NCI-H2171 treated with DMSO at 0.1 percent for 48 hours (cell line): ENCODE results near the gene KCNA10.
A peak's percentile ranks its signal among the peaks of the same experiment; 100 is the strongest.
"Not testable (repeated sequence)": the region's sequence is repeated elsewhere in the genome, so short reads cannot be mapped to it uniquely, and the experiment has no call there.

Source experiments
- DNase-seq: peaks from one replicate; lab custom pipeline; 2025; lab: John Stamatoyannopoulos, UW

KCNA10 gene

DNA sequence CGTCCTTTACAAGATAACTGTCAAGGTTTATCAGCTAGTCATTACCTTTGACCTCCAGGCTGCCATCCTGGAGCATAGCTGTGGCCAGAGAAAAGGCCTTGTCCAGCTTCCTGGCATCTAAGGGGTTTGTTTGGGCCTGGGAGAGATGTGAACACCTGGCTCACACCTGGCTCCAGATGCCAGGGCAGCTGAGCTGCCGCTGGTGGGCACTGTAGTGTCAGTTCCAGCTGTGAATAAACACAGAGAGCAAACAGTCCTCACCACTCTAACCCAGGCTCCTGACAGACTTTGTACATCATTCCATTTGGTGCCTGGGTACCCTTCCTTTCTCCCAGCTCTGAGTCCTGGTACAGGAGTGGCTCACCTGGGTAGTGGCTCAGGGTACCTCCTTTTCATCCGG lies 14.3 kb upstream of the KCNA10 start:
- DNase-seq: no peak

DNA sequence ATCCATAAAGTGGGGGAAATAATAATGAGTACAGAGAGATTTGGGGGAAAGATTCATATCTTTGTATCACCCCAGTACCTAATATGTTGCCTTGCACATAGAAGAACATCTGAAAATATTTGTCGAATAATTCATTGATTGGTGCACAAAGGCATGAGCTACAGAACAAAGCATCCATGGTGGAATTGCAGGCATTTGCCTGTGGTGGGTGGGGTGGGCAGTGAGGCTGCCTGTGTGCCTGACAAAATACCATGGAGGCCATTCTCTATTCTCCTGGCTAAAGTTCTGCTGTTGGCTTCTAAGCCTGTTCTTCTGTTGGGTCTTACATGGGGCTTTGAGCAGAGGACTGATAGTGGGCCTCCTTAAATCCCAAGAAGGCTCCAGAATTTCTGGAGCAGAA lies 10.0 kb upstream of the KCNA10 start:
- no peak for DNase-seq

DNA sequence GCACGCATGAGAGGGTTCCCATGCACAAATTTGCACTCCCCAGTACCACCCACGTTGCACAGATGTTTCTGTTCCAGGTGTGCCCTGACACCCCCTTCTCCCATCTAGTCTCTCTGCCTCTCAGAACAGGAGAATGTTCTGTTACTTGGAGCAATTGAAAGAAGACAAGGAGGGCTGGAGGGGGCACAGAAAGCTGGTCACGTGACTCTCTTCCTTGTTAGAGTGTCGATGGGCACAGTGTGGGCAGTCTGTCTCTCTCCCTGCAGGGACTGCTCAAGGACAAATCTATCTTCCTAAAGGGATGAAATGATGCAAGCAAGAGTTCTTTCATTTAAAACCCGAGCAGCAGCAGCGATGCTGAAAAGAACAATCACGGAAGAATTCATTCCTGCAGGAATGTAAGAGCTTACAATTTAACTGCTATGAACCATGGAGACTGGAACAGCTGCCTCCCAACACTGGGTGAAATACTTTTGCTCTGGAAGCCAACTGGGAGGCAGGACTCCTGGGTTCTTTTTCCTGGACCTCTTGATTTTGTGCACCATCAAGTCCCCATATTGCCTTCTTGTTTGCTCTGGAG lies 7.3 kb upstream of the KCNA10 start:
- no peak for DNase-seq

DNA sequence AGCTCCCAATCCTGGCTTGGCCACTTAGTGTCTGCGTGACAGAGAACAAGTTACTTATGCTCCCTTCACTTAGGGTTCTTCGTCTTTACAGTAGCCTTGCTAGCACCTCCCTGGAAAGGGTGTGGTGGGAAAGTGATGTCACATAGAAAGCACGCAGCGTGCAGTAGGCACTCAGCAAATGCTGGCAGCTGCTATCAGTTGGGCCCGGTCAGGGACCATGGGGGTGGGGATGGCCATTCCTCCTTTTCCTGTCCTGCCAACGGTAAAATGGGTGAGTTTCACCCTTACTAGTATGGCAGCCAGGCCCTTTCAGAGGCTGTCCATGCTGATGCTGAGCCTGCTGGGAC lies 6.2 kb upstream of the KCNA10 start:
- DNase-seq: no peak

DNA sequence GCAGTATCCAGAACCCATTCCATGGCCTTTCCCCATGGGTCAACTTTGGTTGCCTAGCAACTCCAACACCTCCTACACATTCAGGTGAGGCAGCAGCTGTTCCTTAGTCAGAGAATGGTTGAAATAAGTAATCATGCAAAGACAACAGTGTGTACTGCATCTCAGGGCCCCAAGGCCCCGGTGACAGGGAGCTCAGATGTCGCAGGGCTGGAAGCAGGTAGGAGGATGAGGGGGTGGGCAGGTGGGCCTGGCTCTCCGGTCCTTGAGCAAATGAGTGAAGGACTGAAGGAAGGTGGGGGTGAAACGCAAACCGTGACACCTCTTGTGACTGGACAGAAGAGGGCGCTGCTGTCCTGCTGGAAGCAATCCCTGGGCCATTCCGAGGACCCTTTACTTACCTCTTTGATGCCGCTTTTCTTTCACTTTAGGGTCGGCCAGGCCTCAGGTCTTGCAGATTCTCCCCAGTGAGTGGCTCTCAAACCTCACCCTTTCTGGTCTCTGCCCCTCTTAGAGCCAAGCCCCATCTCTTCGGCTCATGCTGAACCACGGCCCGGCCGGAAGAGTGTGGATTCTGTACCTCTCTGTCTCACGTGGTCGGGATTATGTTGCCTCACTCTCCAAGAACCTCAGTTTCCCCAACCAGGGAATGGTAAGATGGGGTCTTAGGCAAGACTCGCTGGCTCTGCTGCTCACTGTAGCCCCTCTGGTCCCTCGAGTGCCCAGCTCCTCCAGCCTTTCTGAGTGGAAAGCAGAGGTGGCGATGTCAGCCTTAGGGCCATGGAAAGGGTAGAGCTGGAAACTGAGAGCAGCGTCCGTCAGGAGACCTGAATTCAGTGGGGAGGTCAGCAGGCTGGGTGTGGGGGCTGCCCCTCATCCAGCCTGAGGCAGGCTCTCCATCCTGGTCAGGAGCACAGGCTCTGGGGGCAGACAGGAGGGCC lies 5.6 kb upstream of the KCNA10 start:
- peak; percentile 79 for DNase-seq

DNA sequence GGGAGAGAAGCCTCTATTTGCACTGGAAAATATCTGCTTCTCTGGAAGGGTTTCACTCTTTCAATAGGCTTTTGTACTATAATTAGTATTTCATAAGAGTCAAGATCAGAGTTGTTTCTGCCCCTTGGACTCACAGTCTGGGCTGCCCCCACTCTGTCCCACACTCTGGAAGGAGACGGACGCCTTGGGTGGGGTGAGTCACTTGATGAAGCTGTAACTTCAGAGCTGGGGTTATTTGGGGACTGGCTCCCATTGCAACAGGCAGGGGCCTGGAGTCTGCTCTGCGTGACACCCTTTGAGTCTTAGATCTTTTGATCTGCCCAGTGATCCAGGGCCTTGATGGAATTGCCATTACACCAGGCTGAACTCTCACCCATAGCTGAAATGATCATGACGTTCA lies 4.0 kb upstream of the KCNA10 start:
- DNase-seq: no peak

DNA sequence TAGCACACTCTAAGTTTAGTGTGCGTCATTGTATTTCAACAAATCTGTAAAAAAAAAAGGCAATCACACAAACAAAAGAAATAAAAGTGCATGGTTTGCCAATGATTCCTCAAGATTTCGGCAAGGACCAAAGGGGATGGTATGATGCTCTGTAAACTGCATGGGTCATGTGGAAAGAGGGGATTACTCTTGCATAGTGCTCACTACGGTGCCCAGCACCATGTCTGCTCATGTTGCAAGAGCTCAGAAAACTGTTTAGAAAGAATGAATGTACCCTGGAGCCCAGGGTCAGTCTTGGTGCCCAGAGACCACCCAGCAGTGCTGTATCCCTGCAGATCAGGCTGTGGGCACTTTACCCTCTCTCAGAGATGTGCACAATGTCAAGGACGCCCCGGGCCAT lies 3.6 kb upstream of the KCNA10 start:
- no peak for DNase-seq

DNA sequence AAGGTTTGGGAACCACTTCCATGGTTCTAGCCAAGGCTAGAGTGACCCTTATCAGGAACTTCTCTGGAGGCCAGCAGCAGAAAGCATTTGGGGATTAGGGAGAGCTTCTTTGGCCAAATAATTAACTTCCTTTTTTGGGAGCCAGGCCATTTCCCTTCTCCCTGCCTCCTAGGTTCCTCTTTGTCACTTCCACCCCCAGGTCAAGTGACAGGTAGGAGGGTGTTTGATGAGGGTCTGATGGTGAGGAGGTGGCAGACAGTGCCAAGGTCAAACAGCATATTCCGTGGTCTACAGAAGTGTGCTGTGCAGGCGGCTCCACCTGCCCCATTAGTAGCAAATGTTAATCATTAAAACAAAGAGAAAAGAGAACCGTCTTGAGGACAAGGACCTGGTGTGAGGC lies 1.9 kb upstream of the KCNA10 start:
- no peak for DNase-seq

DNA sequence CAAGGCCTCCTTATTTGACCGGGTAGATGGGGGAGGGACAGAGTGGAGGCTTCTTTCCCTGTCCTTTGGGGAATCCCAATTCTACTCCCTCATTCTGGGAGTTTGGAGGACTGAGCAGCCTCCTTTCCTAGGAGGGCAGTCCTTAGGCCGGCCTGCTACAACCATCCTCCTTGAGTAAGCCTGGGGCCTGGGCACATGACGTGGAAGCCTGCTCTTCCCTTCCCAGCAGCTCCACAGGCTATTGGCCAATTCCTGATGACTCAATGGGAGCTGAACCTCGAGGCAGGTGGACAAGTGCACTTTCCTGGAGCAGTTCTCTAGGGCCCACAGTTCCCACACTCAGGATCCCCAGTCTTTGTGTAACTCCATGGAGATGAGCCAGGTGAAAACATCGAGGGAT lies 3.1 kb downstream of the KCNA10 start:
- no peak for DNase-seq

DNA sequence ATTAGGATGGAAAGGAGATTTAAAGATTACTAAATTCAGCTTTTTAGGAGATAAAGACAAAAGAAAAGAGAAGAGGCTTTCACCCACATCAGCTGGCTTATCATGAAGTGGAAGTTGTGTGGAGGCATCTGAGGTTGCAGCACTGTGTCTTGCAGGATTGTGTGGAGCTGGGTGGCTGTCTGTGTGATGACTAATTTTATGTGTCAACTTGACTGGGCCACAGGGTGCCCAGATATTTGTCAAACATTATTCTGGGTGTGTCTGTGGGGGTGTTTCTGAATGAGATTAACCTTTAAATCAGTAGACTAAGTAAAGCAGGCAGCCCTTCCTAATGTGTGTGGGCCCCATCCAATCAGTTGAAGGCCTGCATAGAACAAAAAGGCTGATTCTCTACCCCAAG lies 3.9 kb downstream of the KCNA10 start:
- DNase-seq: no peak

DNA sequence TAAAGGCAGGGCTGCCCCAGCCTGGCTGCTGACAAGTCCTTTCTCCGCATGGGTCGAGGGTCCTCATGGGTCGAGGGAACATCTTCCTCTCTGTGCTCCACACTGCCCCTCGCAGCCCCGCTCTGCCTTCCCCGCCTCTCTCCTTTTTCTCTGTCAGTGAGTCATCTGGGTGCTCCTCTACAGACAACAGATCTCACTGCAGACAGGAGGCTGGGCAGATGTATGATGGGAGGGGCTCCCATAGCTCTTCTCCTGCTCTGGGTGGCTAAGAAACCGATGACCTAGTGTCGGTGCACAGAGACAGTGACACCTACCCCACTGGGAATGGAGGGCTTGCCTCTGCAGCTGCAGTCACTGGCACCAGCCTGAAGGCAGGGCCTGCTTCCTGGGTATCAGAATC lies 5.5 kb downstream of the KCNA10 start:
- peak; percentile 67 for DNase-seq

DNA sequence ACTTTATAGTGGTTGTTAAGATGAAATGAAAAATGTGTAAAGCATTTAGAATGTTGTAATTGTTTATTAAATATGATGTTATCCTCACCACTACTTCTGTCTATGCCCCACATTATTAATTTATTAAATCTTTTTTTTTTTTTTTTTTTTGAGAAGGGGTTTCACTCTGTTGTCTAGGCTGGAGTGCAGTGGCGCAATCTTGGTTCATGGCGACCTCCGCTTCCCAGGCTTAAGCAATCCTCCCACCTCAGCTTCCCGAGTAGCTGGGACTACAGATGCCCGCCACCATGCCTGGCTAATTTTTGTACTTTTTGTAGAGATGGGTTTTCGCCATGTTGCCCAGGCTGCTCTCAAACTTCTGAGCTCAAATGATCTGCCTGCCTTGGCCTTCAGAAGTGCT lies 7.5 kb downstream of the KCNA10 start:
- DNase-seq: no peak

DNA sequence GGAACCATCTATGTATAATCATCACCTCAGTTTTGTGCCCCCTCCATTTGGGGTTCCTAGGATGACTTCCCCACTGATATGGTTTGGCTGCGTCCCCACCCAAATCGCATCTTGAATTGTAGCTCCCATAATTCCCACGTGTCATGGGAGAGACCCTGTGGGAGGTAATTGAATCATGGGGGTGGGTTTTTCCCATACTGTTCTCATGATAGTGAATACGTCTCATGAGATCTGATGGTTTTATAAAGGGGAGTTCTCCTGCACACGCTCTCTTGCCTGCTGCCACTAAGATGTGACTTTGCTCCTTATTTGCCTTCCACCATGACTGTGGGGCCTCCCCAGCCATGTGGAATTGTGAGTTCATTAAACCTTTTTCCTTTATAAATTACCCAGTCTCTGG lies 8.1 kb downstream of the KCNA10 start:
- not testable (repeated sequence) for DNase-seq

DNA sequence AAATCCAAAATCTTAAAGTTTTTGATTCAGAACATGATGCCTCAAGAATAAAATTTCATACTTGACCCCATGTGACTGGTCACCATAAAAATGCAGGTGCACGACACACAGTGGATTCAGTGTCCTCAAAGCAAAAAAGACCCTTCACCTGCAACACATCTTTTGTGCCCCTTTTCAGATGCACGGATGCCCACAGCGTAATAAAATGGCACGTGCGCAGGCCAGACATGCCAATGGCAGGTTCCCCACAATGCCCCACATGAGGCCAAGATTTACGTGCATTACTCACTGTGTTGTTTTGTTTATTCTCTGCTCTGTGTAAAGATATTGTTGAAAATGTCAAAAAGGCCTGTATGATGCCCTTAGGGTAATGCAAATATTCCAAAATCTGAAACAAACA lies 9.3 kb downstream of the KCNA10 start:
- no peak for DNase-seq

DNA sequence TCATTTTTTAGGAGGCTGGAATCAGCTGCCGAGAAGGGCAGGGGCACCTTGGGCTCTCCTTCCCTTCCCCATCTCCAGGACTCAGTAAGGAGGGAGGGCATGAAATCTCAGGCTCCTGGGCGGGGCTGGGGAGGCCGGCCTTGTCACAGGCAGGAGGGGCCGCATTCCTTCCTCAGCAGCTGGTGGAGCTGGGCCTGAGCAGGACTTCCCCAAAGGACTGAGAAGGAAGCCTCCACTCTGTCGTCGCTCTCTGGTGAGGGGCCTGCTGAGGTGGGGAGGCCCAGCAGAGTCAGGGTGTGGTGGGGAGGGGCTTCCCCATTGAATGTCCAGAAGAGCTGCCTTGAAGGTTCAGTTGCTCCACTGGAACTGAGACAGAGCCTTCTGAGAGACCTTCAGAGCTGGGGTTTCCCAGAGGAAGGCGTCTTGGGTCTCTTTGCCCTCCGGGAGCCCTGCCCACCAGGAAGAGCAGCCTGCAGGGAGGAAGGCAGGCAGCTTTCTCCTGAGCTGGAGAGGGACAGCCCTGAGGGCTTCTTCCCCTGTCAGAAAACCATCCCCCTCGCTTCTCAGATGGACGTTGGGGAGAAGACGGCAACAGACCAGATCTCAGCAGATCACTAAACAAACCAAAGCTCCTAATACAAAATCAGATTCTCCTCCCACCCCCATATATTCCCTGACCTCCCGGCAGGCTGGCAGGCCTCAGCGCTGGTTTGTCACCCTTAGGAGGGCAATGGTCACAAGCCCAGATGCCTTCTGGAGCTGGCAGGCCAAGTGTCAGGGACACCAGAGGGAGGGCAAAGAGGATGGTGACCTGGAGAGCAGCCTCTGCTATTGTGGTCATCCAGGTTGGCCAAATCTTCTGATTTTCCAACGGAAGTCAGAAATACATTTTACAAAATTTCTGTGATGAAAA lies 10.7 kb downstream of the KCNA10 start:
- DNase-seq: no peak

DNA sequence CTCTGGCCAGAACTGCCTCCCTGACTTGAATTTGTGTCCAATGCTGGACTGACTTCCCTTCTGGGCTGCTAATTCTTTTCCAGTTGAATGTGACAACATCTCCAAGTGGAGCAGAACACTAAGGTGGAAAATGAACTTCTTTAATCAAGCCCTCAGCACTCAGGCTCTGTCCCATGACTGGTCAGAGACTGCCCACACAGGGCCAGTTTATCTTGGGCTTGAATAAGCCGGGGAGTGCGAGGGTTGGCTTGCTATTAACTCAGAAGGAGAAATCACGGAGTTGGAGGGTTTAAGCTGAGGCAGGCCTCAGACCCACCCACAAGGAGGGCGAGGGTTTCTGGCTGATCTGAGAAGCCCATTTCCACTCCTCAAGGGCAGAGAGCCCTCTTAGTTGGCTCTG lies 12.4 kb downstream of the KCNA10 start:
- no peak for DNase-seq

DNA sequence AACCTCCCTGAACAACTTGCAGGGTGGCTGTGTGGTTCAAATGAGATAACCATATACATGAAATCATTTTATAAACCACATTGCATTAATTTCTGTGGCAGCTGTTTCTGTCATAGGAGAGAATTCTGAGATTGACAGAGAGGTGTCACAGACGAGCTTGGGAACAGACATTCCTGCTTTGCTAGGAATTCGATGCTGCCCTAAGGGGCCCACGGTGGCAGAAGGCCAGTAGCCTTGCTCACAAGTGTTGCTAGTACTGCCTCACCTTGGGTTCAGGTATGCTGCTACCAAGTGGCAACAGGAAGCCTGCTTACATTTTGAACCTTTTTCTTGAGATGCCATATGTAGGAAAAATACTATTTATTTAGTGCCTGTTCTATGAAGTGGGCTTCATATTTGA lies 13.4 kb downstream of the KCNA10 start:
- peak; percentile 20 for DNase-seq

DNA sequence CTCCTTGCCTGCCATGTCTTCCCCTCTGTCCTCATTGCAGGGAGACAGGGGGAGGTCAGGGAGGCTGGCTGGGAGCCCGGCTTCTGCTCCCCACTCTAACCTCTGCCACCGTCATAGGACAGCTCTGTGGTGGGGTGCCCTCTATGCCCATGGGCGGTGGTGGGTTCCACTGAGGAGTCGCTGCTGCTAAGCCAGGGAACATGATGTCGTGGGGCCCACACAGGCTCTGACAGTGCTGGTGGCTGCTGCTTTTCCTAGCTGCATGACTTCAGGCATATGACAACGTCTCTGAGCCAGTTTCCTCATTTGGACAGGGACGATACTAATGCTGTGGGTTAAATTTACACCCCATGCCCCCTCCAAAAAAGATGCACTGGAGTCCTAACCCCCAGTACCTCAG lies 14.7 kb downstream of the KCNA10 start:
- no peak for DNase-seq

DNA sequence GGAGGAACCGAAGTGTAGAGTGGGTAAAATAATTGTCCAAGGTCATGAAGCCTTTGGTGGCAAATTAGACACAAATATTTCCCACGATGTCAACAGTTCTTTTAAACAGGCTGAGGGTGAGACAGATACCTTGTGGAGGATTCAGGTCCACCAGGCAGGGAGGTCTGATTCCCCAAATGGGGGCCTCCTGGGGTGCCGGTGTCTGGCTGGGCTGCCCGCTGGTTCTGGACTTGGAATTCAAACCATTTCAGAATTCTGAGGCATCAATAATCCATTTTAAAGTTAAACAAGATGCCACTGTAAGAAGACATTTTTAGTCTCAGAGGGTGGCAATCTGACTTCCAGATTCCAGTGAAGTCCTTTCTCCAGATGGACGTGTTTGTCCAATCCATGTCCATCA lies 15.5 kb downstream of the KCNA10 start:
- DNase-seq: no peak

DNA sequence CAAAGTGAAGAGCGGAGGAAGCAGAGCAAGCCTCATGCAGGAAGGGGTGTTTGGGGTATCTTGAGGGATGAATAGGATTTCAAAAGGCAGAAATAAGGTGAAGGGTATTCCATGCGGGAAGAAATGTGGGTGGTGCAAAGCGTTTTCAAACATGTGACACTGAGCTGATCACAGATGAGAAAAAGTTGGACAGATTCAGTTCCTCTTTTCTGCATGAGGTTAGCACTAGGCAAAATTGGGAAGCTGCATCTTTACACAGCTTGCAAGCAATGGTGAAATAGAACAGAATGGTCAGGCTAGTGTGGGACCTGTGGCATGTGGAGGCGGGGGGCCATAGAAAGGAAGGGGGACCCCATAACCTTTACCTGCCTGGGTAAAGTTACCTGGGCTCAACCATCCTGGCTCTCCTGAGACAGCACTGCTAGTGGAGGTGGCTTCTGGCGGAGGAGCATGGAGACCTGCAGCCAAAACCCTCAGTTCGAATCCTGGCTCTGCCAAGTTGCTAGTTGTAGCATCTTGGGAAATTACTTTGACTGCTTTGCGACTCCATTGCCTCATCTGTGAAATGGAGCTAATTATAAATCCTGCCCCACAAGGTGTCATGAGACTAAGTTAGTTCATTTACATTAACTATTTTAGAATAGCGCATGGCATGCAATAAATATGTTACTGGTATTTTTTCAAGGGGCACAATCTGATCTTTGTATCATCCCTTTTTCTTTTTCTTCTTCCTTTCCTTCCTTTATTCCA lies 16.4 kb downstream of the KCNA10 start:
- DNase-seq: no peak

DNA sequence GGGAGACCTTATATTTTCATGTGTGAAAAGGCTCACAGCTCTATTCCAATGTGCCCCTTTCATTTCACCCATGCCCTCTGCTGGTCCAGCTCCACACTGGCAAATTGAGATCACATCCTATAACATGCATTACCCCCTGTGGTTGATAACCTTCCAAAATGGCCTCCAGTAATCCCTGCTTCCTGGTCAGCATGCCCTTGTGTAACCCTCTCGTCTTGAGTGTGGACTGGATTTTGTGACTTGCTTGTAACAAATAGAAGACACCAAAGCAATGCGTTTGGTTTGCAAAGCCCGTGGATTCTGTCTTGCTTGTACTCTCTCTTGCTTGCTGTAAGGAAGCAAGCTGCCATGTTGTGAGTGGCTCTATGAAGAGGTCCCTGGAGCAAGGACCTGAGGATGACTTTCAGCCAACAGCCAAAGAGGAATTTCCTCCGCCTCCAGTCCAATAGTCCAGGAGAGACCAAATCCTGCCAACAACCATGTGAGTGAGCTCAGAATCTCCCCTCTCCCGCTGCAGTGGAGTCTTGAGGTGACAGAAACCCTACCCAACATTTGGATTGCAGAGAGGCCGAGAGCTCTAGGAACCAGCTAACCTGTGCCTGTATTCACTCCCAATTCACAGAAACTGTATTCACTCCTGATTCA lies 17.4 kb downstream of the KCNA10 start:
- DNase-seq: no peak

DNA sequence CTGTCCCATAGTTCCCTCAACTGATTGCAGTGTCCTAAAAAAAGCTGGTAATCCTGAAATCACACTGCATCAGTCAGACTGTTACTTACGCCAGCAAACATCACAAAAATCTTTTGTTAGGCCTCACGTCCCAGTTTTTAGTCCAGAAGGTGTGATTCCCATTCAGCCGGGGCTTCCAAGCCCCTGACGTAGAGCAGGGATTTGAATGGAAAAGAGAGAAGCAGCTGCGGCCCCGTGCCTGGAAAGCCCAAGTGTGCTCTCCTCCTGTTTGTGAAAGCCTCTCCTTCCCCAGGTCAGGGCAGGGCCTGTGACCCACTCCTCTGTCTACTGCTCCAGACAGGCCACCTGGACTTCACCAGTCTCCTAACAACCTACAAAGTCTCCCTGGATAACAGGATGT lies 20.7 kb downstream of the KCNA10 start:
- DNase-seq: no peak
